Aorta (tissue), 5 donors: ENCODE data around the gene VSTM4. TPM values are rescaled to one million over a fixed set of nuclear protein-coding genes. Genes with fewer than 3 reads are reported as not detected.

Experiments
- ATAC-seq: fragments of 200-7000 bp; cut with Tn5 transposase; one replicate; pipeline ENCODE4 v1.9.1; 2022; ENCODE audit warnings: moderate library complexity; ENCODE audit not compliant: low FRiP score
- DNase-seq, 2 donors: peaks; one replicate each; pipeline ENCODE4 v3.0.0-alpha.2; 2020
- H3K27ac ChIP-seq, 2 donors: one replicate each; pipeline ENCODE4 v1.5.1; 2013; ENCODE audit warnings: low read length in 2 of 2, mild to moderate bottlenecking in 2 of 2, moderate library complexity in 2 of 2, control low read depth in 1 of 2, inconsistent platforms in 1 of 2, low read depth in 1 of 2
- H3K27me3 ChIP-seq, 2 donors: one replicate each; pipeline ENCODE4 v1.6.1; 2013; ENCODE audit warnings: control low read depth in 1 of 2, low read length in 1 of 2, mild to moderate bottlenecking in 1 of 2, moderate library complexity in 1 of 2; ENCODE audit not compliant: insufficient read depth in 2 of 2, control insufficient read depth in 1 of 2
- H3K36me3 ChIP-seq, 2 donors: one replicate each; pipeline ENCODE4 v1.6.1; 2013; ENCODE audit warnings: control low read depth in 1 of 2, low read length in 1 of 2, mild to moderate bottlenecking in 1 of 2; ENCODE audit not compliant: insufficient read depth in 2 of 2, control insufficient read depth in 1 of 2
- H3K4me1 ChIP-seq, 2 donors: one replicate each; pipeline ENCODE4 v1.6.1; 2013; ENCODE audit warnings: low read length in 2 of 2, control low read depth in 1 of 2, mild to moderate bottlenecking in 1 of 2, moderate library complexity in 1 of 2; ENCODE audit not compliant: insufficient read depth in 2 of 2, control insufficient read depth in 1 of 2
- H3K4me3 ChIP-seq, 2 donors: one replicate each; pipeline ENCODE4 v1.5.1; 2013; ENCODE audit warnings: low read length in 2 of 2, control low read depth in 1 of 2, mild to moderate bottlenecking in 1 of 2
- H3K9me3 ChIP-seq: one replicate; pipeline ENCODE4 v1.6.1; 2013; ENCODE audit warnings: mild to moderate bottlenecking, low read length; ENCODE audit not compliant: control insufficient read depth
- WGBS, 2 donors: extraction: QIAGEN DNeasy Blood & Tissue Kit; methylation state at CpG; one replicate each; pipeline ENCODE4 v1.1.7; 2013; 5-methylcytosine and 5-hydroxymethylcytosine counted together
- intact Hi-C, 2 donors: fragments of 100-400 bp; cut with DNase I; formaldehyde crosslinking; loops; one replicate each; pipeline versions ENCODE4 v1.14.2 to v1.15.0; 2022
- polyA plus RNA-seq, 2 donors: library from polyadenylated mRNA; stranded (reverse); fragments of 200-250 nt; gene quantifications; one replicate each; pipeline ENCODE4 v1.2.3, GENCODE V29; 2013
- total RNA-seq, 2 donors: library from RNA; stranded (reverse); fragmentation: NEBNext Ultra II Directional; extraction: Animal tissue kit (Norgen Biotek cat#: 25700); gene quantifications; one replicate each; pipeline ENCODE4 v1.2.1, GENCODE V29; 2021
- donor health status: healthy with polysubstance abuse.
- donor health status: Bipolar disorder and iron deficiency.
- donor health status: DM: no; HTN: no; CAD: no.
- donor health status: DM: no; HTN: no; CAD: no.
- donor health status: DM: yes; HTN: yes; CAD: no.

Gene VSTM4
- total and polyA plus RNA-seq, 4 donors = 8.0 to 34.2 (median 18.0) TPM

DNA sequence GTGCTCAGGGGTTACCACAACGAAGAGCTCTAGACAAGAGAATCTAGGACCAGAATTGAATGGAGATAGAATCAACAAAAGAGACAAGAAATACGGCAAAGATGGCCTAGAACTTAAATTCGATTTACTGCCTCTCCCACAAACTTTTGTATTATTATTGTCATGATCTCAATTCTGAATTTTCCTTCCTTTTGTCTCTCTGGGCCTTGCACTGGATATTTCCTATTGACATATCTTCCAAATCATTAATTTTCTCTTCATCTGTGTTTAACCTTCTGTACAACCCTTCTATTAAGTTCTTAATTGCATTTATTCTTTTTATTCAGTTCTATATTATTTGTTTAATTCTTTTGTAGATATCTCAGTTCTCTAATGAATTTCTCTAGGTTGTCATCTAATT, 28.4 kb downstream of the VSTM4 start:
- Histone ChIP-seq H3K4me1 (peaks cover 4 to 5% of the 10 kb centered on the region in 2 donors), H3K9me3 (no peaks in the 10 kb centered on the region), H3K4me3 (no peak overlapping the region), H3K27me3 (no peaks in the 10 kb centered on the region), H3K36me3 (no peaks in the 10 kb centered on the region), H3K27ac (no peak overlapping the region)
- ATAC-seq (no peak), DNase-seq (no peak)
- 97% methylated on average over 3 of the region's 3 CpGs for WGBS, 2 donors
- intact Hi-C loops = no loop called here

GRCh38 chr10:49083261-49083660, 32.1 kb downstream of the VSTM4 start:
- Histone ChIP-seq H3K36me3 (no peaks in the 10 kb centered on the region), H3K27ac (peak overlapping the region in 1 of 2 donors; percentile 58), H3K4me1 (peaks cover 0 to 5% of the 10 kb centered on the region in 2 donors), H3K27me3 (no peaks in the 10 kb centered on the region), H3K9me3 (no peaks in the 10 kb centered on the region), H3K4me3 (no peak overlapping the region)
- ATAC-seq = peak; percentile 65
- no peak for DNase-seq
- 15% methylated on average over 8 of the region's 8 CpGs for WGBS, 2 donors
- intact Hi-C loops = no loop called here

- intact Hi-C loops = no loop called here
- Histone ChIP-seq H3K36me3 (no peaks in the 10 kb centered on the region), H3K4me1 (peaks cover 0 to 5% of the 10 kb centered on the region in 2 donors), H3K4me3 (no peak overlapping the region), H3K27ac (peak overlapping the region in 1 of 2 donors; percentile 21), H3K9me3 (no peaks in the 10 kb centered on the region), H3K27me3 (no peaks in the 10 kb centered on the region)
- ATAC-seq (no peak), DNase-seq (no peak)
- WGBS, 2 donors = 82 to 87% methylated on average over 2 of the region's 2 CpGs
Observed at GRCh38 chr10:49082766-49083165, 32.6 kb downstream of the VSTM4 start.

DNA sequence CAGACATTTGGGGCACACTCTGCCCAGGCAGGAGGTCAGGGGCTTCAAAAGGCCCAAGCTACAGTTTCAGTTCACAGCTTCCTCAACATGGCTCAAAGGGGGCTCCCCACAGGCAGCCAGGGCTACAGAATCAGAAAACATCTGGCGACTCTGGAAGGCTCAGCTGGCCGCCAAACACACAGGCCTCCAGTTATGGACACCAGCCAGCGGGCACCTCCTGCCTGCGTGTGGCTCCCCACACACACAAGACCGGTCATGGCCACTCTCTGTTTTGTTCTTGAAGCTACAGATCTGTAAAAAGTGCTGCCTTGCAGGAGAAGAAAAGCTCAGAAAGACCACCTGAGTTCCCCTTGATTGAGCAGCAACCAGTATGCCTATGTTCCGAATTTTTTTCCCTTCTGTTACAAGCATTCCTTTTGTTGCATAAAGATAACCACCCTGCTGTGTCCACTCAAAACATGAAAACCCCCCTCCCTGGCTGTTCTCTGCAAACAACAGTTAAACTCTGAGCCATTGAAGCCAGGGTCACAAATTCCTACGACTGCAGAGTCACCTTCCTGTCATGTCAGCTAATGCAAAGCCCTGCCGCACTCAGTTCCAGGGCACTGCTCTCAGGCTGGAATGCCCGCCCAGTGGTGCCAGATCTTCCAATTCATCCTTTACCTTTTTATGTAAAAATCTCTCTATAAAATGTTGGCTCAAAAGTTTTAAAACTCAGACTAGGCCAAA, 33.6 kb downstream of the VSTM4 start:
- peaks cover 0 to 5% of the 10 kb centered on the region in 2 donors for H3K4me1 ChIP-seq
- H3K27ac ChIP-seq = peak overlapping the region in 1 of 2 donors; percentile 52
- H3K27me3 ChIP-seq = no peaks in the 10 kb centered on the region
- no peaks in the 10 kb centered on the region for H3K36me3 ChIP-seq
- DNase-seq (peak in 1 of 2 donors; percentile 67), ATAC-seq (no peak)
- WGBS, 2 donors = 14 to 24% methylated on average over 9 of the region's 9 CpGs
- intact Hi-C loops = no loop called here
- no peak overlapping the region for H3K4me3 ChIP-seq
- no peaks in the 10 kb centered on the region for H3K9me3 ChIP-seq

GRCh38 chr10:49080965-49081364, 34.4 kb downstream of the VSTM4 start:
- no peak overlapping the region for H3K4me3 ChIP-seq
- H3K4me1 ChIP-seq = peaks cover 0 to 5% of the 10 kb centered on the region in 2 donors
- no peak for DNase-seq
- intact Hi-C loops = no loop called here
- H3K27me3 ChIP-seq = no peaks in the 10 kb centered on the region
- no peaks in the 10 kb centered on the region for H3K36me3 ChIP-seq
- H3K9me3 ChIP-seq = no peaks in the 10 kb centered on the region
- ATAC-seq = no peak
- peak overlapping the region in 1 of 2 donors; percentile 62 for H3K27ac ChIP-seq
- WGBS, 2 donors = 14 to 18% methylated on average over 3 of the region's 3 CpGs

- Histone ChIP-seq H3K4me3 (no peak overlapping the region), H3K27me3 (no peaks in the 10 kb centered on the region), H3K36me3 (no peaks in the 10 kb centered on the region), H3K27ac (peak overlapping the region in 1 of 2 donors; percentile 62), H3K9me3 (no peaks in the 10 kb centered on the region), H3K4me1 (peaks cover 0 to 5% of the 10 kb centered on the region in 2 donors)
- ATAC-seq (peak; percentile 51), DNase-seq (no peak)
- intact Hi-C loops = no loop called here
- 2 to 3% methylated on average over 1 of the region's 1 CpG for WGBS, 2 donors
Observed at GRCh38 chr10:49080071-49080470, 35.3 kb downstream of the VSTM4 start.

DNA sequence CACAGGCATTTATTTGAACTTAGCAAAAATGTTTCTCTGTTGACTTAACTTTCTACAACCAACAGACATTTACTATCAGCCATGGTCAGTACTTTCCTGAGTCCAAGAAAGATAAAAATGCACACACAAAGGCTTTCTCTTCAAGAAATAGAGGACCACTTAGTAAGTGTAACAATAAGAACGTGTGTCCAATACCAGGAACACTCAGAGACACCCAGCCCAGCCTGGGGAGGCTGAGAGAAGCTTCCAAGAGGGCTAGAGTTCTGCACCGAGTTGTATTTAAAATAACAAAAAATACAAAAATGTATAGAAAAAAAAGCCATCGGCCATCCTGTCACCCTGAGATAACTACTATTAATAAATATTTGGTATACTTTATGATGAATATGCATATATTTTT, 35.8 kb downstream of the VSTM4 start:
- WGBS, 2 donors = 43% methylated on average over 3 of the region's 3 CpGs
- Histone ChIP-seq H3K4me3 (no peak overlapping the region), H3K36me3 (no peaks in the 10 kb centered on the region), H3K9me3 (no peaks in the 10 kb centered on the region), H3K27ac (no peak overlapping the region), H3K27me3 (no peaks in the 10 kb centered on the region), H3K4me1 (peaks cover 0 to 5% of the 10 kb centered on the region in 2 donors)
- no peak for ATAC-seq
- intact Hi-C loops = no loop called here
- DNase-seq = no peak

DNA sequence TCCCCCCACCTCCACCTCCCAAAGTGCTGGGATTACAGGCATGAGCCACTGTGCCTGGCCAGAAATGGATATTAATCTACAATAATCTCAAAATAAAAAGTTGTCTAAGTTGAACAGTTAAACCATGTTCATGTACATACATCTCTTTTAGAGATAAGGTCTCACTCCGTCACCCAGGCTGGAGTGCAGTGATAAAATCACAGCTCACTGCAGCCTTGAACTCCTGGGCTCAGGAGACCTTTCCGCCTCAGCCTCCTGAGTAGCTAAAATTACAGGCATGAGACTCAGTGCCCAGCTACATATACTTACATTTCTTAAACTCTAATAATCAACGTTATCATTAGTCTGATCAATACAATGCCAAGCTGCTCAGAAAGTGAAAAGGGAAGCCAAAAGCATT, 36.2 kb downstream of the VSTM4 start:
- Histone ChIP-seq H3K4me1 (peaks cover 0 to 5% of the 10 kb centered on the region in 2 donors), H3K27me3 (no peaks in the 10 kb centered on the region), H3K9me3 (no peaks in the 10 kb centered on the region), H3K36me3 (no peaks in the 10 kb centered on the region), H3K4me3 (no peak overlapping the region), H3K27ac (no peak overlapping the region)
- intact Hi-C loops = no loop called here
- 65 to 70% methylated on average over 3 of the region's 3 CpGs for WGBS, 2 donors
- ATAC-seq (no peak), DNase-seq (no peak)

- DNase-seq (no peak), ATAC-seq (no peak)
- intact Hi-C loops = no loop called here
- Histone ChIP-seq H3K27me3 (no peaks in the 10 kb centered on the region), H3K36me3 (no peaks in the 10 kb centered on the region), H3K4me3 (no peak overlapping the region), H3K4me1 (peaks cover 0 to 5% of the 10 kb centered on the region in 2 donors), H3K9me3 (no peaks in the 10 kb centered on the region), H3K27ac (no peak overlapping the region)
- WGBS, 2 donors = 95 to 99% methylated on average over 2 of the region's 2 CpGs
Observed at GRCh38 chr10:49078433-49078832, 36.9 kb downstream of the VSTM4 start.
